ENCODE results near the gene KCNK2.

- TF ChIP-seq CTCF (conservative IDR thresholded peaks at IDR 0.05), result no peak
- no peak for TF ChIP-seq ZFX (IDR thresholded peaks at IDR 0.05)
Observed at GRCh38 chr1:215262106-215262505, 179.6 kb downstream of the KCNK2 start.

All from C4-2B (cell line).